NCI-H1694 (cell line): ENCODE results near the gene SCTR.

Experiments
- DNase-seq: peaks from one replicate; lab custom pipeline; 2025; lab: John Stamatoyannopoulos, UW

SCTR gene

DNA sequence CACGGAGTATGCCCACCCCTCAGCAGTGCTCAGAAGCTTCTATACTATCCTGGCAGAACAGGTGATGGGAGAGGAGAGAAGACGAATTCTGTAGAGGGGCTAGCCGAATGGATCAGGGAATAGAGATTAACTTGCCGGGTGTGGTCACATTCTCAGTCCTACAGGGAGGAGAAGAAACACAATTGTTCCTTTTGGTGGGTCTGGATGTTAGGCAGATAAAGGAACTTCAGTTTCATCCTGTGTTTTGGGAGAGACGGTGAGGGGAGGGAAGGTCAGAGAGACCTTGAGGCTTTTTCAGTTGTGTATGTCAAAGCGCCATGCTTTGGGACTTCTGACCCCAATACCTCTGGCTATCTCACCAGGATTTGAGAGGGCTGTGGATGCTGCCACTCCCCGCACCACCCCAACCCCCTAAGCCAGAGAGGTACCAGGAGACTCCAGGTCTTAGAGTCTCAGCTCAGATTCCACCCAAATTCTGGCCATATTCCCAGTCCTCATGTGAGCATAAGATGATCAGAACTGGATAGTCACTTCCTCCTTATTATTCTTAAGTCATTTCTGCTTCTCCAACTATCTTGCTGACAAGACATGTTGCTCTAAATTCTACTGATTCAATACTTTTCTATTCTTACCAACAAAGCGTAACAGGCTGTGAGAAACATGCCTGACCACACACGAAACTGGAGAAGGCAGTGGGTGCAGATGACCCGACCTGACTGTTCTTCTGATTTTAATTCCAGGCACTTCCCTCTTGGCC is 94.9 kb downstream of the SCTR start:
- no peak for DNase-seq

GRCh38 chr2:119428488-119429224 is 95.6 kb downstream of the SCTR start:
- no peak for DNase-seq

GRCh38 chr2:119427756-119428155 is 96.5 kb downstream of the SCTR start:
- no peak for DNase-seq

DNA sequence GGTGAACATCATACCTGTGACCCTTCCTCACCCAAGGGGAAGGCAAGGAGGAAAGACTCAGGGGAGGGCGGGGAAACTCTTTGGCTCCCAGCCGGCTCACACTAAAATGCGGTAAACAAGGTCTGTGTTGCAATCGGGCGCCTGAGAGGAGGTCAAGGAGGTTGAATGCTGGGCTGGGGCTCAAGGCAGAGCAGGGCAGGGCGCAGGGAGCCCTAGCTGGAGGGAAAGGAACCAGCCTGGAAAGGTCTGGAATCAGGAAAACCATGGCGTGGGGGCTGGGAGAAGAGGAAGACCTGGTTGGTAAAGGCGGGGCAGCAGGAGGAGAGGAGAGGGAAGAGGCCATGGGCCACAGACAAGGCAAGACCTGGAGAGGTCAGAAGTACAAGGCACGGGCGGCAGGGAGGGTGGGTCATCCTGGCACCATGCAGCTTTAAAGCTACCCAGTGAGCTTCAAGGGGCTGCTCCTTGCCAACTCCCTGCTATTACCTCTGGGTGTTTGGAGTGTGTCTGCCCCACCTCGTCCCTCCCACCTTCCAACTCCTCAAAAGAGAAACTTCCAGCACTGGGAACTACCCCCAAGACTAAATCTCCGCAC is 97.4 kb downstream of the SCTR start:
- no peak for DNase-seq

- DNase-seq: no peak
Observed at GRCh38 chr2:119426396-119426675, 97.9 kb downstream of the SCTR start.

DNA sequence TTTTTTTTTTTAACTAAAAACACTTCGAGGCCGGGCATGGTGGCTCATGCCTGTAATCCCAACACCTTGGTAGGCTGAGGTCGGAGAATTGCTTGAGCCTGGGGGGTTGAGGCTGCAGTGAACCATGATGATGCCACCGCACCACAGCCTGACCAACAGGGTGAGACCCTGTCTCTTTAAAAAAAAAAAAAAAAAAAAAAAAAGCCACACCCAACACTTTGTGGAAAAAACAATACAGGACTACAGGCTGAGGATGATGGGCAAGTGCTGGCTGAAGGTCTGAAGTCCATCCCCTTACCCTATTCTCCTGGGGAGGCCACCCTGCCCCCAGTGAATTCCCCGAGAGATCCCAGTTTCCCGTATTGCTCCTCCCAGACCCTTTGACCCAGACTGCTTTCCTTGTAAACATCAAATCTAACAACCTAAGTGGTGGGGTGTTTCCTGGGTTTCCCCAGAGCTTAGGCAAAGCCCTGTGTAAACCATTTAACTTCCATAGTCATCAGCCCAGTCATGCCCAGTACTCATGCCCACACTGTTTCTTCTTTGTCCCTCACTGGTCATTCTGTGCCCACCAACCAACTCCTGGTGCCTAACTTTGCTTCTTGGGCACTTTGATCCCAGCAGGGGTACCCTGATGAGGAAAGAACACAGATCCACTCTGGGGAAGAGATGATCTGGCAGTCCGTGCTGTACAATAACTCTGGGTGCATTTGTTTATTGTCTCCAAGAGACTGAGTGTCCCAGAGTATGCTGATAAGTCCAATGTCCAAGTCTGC is 98.5 kb downstream of the SCTR start:
- DNase-seq: no peak

DNA sequence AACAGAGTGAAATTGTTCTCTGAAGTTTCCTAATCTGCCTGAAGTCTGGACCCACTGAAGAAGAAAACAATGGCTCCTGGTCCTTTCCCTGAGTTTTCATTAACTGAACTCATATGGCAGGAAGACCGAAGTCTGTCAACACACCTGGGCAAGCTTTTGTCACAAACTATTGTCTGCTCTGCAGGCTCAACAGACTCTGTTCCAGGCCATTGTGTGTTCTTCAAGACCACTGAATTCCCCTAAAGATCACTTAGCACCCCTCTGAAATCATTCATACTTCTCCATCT is 99.2 kb downstream of the SCTR start:
- DNase-seq: no peak

DNA sequence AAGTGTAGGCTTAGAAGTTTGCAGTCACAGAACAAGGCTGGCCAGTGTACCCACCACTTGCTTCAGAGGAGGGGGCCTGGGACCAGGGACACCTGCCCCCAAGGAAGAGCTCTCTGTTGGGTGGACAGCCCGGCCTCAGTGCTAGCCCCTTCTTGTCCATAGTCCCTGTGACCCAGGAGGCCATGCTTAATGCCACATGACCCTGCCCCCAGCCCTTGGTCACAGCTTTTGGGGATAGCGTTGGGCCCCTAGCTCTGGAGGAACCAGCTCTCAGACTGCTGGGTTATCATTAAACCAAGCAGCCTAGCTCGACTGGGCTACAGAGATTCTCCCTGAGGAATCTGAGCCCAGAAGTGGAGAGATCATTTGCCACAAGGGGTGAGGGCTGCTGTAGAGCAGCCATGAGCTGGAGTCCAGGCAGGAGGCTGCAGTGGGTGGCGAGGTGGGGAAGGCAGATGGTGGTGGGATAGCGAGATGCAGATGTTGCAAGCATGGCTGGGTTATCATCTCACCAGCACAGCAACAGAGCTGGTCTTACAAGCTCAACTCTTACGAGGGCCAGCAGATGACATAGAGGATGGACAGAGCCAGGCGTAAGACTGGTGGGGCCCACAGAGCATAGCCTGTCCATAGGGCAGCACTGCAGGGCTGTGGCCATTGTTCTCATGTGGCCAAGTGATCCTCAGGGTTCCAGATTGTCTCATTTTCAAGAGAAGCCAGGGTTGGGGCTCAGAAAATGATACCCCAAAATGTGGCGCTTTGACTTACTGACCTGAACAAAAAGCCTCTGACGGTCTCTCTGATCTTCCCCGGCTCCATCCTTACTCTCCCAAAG is 99.8 kb downstream of the SCTR start:
- no peak for DNase-seq

DNA sequence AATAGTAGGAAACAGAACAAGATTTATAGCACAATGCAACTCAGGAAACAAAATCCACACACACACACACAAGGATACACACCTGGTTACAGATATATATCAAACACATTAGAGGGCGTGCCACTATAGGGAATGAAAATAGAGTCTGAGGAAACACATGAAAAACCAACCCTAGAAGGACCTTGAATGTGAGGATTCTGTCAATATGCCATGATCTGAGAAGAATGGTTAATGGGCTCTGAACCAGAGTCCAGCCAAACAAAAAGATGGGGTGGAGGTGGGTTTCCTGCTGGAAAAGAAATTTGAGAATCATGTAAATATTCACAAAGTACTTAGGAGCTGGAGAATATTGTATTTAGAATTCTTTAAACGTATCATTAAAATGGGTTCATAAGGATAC is 100.5 kb downstream of the SCTR start:
- no peak for DNase-seq

DNA sequence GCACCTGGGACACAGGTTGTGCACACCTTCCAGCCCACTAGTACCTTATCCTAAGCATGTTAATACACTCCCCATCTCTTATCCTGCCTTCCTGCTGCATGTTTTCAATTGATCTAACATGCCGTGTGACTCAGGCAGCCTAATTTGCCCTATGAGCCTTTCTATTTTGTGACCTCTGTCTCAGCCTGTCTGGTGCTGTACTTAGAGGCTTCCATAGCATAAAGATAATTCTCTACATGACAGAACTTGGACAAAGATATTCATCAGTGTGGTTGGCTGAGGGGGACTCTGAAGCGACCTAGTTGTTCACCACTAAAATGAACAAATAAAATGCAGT is 101.2 kb downstream of the SCTR start:
- no peak for DNase-seq

- DNase-seq: no peak
Observed at GRCh38 chr2:119422360-119423107, 101.7 kb downstream of the SCTR start.

DNA sequence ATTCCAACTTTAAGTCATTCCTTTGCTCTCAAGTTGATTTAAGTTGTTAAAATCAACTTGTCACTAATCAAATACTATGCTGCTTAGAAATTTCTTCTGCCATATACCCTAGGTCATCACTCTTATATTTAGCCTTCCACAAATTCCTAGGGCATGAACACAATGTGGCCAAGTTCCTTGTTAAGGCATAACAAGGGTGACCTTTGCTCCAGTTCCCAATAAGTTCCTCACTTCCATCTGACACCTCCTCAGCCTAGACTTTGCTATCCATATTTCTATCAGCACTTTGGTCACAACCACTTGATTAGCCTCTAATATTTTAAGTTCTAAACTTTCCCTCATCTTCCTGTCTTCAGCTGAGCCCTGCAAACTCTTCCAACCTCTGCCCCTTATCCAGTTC is 102.5 kb downstream of the SCTR start:
- no peak for DNase-seq

DNA sequence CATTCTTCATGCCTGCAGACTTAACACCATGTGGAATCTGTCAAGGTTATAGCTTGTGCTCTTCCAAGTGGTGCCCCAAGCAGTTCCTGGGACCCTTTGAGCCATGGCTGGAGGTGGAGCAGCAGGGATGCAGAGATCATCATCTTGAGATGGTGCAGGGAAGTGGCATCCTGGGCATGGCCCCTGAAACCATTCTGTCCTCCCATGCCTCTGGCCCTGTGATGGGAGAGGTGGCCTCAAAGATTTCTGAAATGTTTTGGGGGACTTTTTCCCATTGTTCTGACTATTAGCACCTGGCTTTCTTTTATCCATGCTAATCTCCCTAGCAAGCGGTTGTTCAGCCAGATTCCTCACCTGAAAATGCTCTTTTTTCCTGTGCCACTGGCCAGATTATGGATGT is 103.0 kb downstream of the SCTR start:
- DNase-seq: no peak

DNA sequence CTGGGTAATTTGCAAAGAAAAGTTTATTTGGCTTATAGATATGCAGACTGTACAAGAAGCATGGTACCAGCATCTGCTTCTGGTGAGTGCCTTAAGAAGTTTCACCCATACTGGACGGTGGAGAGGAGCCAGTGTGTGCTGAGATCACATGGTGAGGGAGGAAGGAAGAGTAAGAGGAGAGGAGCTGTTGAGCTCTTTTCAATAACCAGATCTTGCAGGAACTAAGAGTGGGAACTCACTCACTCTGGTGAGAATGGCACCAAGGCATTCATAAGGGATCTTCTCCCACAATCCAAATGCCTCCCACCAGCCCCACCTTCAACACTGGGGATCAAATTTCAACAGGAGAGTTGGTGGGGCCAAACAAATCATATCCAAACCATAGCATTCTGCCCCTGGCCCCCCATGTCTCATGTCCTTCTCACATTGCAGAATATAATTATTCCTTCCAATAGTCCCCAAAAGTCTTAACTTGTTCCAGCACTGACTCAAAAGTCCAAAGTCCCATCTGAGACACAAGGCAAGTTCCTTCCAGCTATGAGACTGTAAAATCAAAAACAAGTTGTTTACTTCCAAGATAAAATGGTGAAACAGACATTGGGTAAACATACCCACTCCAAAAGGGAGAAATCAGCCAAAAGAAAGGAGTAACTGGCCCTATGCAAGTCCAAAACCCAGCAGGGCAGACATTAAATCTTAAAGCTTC is 104.3 kb downstream of the SCTR start:
- DNase-seq: no peak

DNA sequence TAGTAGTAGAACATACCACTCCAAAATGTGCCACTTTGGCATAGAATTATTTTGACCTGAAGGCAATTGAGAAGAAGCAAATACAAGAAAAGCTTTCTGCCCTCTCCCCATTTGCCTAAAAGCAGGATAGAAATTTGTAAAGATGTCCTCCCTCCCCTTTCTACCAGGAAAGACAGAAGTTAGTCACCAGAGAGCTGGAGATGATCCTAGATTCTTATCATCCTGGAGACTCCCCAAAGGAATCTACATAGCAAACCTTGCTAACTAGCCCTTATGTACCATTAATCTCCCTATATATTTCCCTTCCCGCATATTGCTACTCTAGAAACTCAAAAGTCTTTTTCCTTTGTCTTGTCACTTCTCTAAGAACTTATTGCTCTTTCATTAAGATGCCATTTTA is 105.2 kb downstream of the SCTR start:
- DNase-seq: no peak

- DNase-seq: no peak
Observed at GRCh38 chr2:119417908-119418307, 106.4 kb downstream of the SCTR start.

GRCh38 chr2:119416299-119416923 is 107.9 kb downstream of the SCTR start:
- no peak for DNase-seq

GRCh38 chr2:119415630-119416029 is 108.7 kb downstream of the SCTR start:
- DNase-seq: no peak

- DNase-seq: no peak
Observed at GRCh38 chr2:119414894-119415293, 109.4 kb downstream of the SCTR start.

- no peak for DNase-seq
Observed at GRCh38 chr2:119409506-119409905, 114.8 kb downstream of the SCTR start.
